GM23338 (cell line): Measurements from ENCODE around the gene KRTAP1-3. TPM values are rescaled to one million over a fixed set of nuclear protein-coding genes. Genes with fewer than 3 reads are reported as not detected.

Experiments
- CREB1 ChIP-seq: fragments of 250-450 bp; sonication (Bioruptor Pico); IDR thresholded peaks from 2 replicates; pipeline ENCODE4 v1.5.0; 2020; ENCODE audit warnings: low read depth, mild to moderate bottlenecking, moderate library complexity
- ETS1 ChIP-seq: IDR thresholded peaks from 2 replicates; pipeline ENCODE4 v1.6.1; 2016; ENCODE audit warnings: antibody characterized with exemption
- JUNB ChIP-seq: IDR thresholded peaks from one replicate; pipeline ENCODE4 v1.6.1; 2016; ENCODE audit warnings: antibody characterized with exemption; ENCODE audit not compliant: unreplicated experiment
- POLR2AphosphoS5 ChIP-seq: IDR thresholded peaks from 2 replicates; pipeline ENCODE4 v1.6.1; 2016; ENCODE audit warnings: antibody characterized with exemption, low read depth
- ZNF462 ChIP-seq: fragments of 250-450 bp; sonication (Bioruptor Pico); IDR thresholded peaks from 2 replicates; pipeline ENCODE4 v1.5.0; 2020; ENCODE audit warnings: mild to moderate bottlenecking, moderate library complexity
- polyA plus RNA-seq: library from polyadenylated mRNA; unstranded; fragments of >200 nt; fragmentation: Nextera tagmentation; extraction: Ambion mirVana; gene quantifications from 2 replicates; pipeline ENCODE4 v1.2.1, GENCODE V29; 2016
- total RNA-seq: library from RNA; depleted of rRNA; stranded (reverse); fragments of >200 nt; shearing (Covaris generic); gene quantifications from 2 replicates; pipeline ENCODE4 v1.2.3, GENCODE V29; 2014
- TF ChIP-seq, protein P1 (sequence below): IDR thresholded peaks from one replicate; pipeline ENCODE4 v1.6.1; 2018; ENCODE audit warnings: antibody characterized with exemption; ENCODE audit not compliant: unreplicated experiment

Gene KRTAP1-3
- total and polyA plus RNA-seq, 2 experiments from 2014 or later: not detected

DNA sequence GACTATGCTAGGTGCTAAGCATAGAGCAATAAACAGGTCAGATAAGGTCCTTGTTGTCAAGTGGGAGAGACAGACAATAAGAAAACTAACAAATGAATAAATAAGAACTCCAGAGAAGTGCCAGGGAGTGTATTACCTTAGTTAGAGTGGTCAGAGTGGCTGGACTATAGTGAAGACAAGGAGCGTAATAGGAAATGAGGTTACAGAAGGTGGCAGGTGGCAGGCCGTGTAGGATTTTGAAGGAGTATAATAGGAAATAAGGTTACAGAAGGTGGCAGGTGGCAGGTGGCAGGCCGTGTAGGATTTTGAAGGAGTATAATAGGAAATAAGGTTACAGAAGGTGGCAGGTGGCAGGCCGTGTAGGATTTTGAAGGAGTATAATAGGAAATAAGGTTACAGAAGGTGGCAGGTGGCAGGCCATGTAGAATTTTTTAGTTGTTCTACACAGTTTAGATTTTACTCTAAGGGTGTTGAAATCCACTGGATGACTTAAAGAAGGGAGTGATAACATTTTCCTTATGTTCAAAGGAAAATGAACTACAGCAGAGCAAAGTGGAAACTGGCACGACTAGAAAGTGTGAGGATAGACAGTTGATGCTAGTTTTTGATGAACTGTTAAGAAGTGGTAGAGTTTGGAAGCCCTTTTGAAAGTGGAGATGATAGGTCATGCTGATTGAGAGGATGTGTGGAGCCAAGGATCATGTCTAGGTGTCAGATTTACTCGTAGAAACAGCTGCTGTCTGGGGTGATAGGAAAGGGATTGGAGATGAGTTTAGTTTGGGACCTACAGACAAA is 22.2 kb downstream of the KRTAP1-3 start (continued):
- TF ChIP-seq ZNF462 (CRISPR knock-in tag) (no peak), CREB1 (CRISPR knock-in tag) (no peak), POLR2AphosphoS5 (no peak), ETS1 (no peak), JUNB (no peak)
- TF ChIP-seq, protein P1, sequence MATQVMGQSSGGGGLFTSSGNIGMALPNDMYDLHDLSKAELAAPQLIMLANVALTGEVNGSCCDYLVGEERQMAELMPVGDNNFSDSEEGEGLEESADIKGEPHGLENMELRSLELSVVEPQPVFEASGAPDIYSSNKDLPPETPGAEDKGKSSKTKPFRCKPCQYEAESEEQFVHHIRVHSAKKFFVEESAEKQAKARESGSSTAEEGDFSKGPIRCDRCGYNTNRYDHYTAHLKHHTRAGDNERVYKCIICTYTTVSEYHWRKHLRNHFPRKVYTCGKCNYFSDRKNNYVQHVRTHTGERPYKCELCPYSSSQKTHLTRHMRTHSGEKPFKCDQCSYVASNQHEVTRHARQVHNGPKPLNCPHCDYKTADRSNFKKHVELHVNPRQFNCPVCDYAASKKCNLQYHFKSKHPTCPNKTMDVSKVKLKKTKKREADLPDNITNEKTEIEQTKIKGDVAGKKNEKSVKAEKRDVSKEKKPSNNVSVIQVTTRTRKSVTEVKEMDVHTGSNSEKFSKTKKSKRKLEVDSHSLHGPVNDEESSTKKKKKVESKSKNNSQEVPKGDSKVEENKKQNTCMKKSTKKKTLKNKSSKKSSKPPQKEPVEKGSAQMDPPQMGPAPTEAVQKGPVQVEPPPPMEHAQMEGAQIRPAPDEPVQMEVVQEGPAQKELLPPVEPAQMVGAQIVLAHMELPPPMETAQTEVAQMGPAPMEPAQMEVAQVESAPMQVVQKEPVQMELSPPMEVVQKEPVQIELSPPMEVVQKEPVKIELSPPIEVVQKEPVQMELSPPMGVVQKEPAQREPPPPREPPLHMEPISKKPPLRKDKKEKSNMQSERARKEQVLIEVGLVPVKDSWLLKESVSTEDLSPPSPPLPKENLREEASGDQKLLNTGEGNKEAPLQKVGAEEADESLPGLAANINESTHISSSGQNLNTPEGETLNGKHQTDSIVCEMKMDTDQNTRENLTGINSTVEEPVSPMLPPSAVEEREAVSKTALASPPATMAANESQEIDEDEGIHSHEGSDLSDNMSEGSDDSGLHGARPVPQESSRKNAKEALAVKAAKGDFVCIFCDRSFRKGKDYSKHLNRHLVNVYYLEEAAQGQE: no peak
